NCI-H1436 treated with DMSO at 0.1 percent for 48 hours (cell line): ENCODE measurements around the gene GDF15.
"Not testable (repeated sequence)": the region's sequence is repeated elsewhere in the genome, so short reads cannot be mapped to it uniquely, and the experiment has no call there.

Experiments
- DNase-seq: peaks from one replicate; lab custom pipeline; 2025; lab: John Stamatoyannopoulos, UW

GDF15 gene

GRCh38 chr19:18385675-18386542 lies at the start of gene GDF15:
GDF15 (plus strand) TSS chr19:18386158; CDS start chr19:18386190, 32 bp downstream.
- DNase-seq: no peak

- no peak for DNase-seq
Observed at GRCh38 chr19:18338541-18338940, 47.4 kb upstream of the GDF15 start.

GRCh38 chr19:18339723-18340122 lies 46.2 kb upstream of the GDF15 start:
- DNase-seq: no peak

GRCh38 chr19:18340190-18340989 lies 45.6 kb upstream of the GDF15 start, which contains the start of gene PGPEP1:
PGPEP1 (plus strand) TSS chr19:18340598; CDS start chr19:18340682, 84 bp downstream.
- no peak for DNase-seq

GRCh38 chr19:18340990-18341868 lies 44.7 kb upstream of the GDF15 start:
- DNase-seq: no peak

- DNase-seq: no peak
Observed at GRCh38 chr19:18342090-18342632, 43.8 kb upstream of the GDF15 start.

GRCh38 chr19:18344582-18344950 lies 41.4 kb upstream of the GDF15 start:
- no peak for DNase-seq

- DNase-seq: no peak
Observed at GRCh38 chr19:18345296-18345695, 40.7 kb upstream of the GDF15 start.

- DNase-seq: no peak
Observed at GRCh38 chr19:18346091-18346490, 39.9 kb upstream of the GDF15 start.

- no peak for DNase-seq
Observed at GRCh38 chr19:18348171-18348570, 37.8 kb upstream of the GDF15 start.

GRCh38 chr19:18348818-18349339 lies 37.1 kb upstream of the GDF15 start:
- not testable (repeated sequence) for DNase-seq

- no peak for DNase-seq
Observed at GRCh38 chr19:18349524-18350128, 36.3 kb upstream of the GDF15 start.

GRCh38 chr19:18350490-18350889 lies 35.5 kb upstream of the GDF15 start:
- DNase-seq: no peak

- no peak for DNase-seq
Observed at GRCh38 chr19:18351544-18351943, 34.4 kb upstream of the GDF15 start.

- DNase-seq: no peak
Observed at GRCh38 chr19:18353378-18354005, 32.5 kb upstream of the GDF15 start.

- DNase-seq: not testable (repeated sequence)
Observed at GRCh38 chr19:18354743-18355142, 31.2 kb upstream of the GDF15 start.

- DNase-seq: no peak
Observed at GRCh38 chr19:18357041-18357440, 28.9 kb upstream of the GDF15 start.

- DNase-seq: no peak
Observed at GRCh38 chr19:18361646-18362045, 24.3 kb upstream of the GDF15 start.

GRCh38 chr19:18362934-18363542 lies 22.9 kb upstream of the GDF15 start:
- DNase-seq: no peak

GRCh38 chr19:18363787-18364186 lies 22.2 kb upstream of the GDF15 start:
- no peak for DNase-seq
